ENCODE results near the gene PROK1.
A peak's percentile ranks its signal among the peaks of the same experiment; 100 is the strongest.
"Not testable (repeated sequence)": the region's sequence is repeated elsewhere in the genome, so short reads cannot be mapped to it uniquely, and the experiment has no call there.

Gene PROK1

DNA sequence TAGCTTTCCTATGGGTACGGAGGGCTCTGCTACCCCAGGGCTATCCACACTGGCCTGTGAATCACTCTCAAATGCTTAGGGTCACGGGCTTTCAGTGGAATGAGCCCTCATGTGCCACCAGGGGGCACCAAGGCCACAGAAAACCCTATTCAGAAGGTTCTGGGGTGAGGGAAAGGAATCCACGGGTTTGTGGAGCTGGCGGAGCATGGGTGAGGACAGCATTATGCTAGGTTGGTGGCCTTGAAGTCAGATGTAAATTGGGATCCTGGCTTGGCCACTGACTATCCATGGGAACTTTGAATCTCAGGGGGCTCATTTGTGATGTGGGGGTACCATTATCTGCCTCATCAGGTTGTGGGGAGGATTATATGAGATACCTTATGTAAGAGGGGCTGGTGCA is 38.4 kb upstream of the PROK1 start:
- Histone ChIP-seq H4K91ac (ENCODE audit: low read depth, low read length) (no peak overlapping the region), H3K4me3 (ENCODE audit: low read depth, low read length) (no peak overlapping the region), H2BK120ac (ENCODE audit: insufficient read depth, low read length, poor library complexity) (no peak overlapping the region), H2AFZ (ENCODE audit: insufficient read depth, low read length, poor library complexity) (no peak overlapping the region), H3K9me3 (ENCODE audit: insufficient read depth, low read depth, low read length) (no peaks in the 10 kb centered on the region), H3K23ac (ENCODE audit: low read length) (no peak overlapping the region), H4K8ac (ENCODE audit: low read depth, low read length) (no peak overlapping the region), H3K27me3 (ENCODE audit: insufficient read depth, low read length) (no peaks in the 10 kb centered on the region), H3K9ac (ENCODE audit: low read length) (no peak overlapping the region), H3K4ac (ENCODE audit: low read depth, low read length) (no peak overlapping the region), H3K36me3 (ENCODE audit: control insufficient read depth in 1 of 2, insufficient read depth in 2 of 2, low read length in 2 of 2) (no peaks in the 10 kb centered on the region), H3K4me2 (ENCODE audit: low read length) (no peak overlapping the region), H4K12ac (ENCODE audit: low read depth, low read length) (no peak overlapping the region), H3K79me2 (ENCODE audit: control insufficient read depth, insufficient read depth, low read length, poor library complexity) (peaks cover 2% of the 10 kb centered on the region), H2BK12ac (ENCODE audit: low read length) (no peak overlapping the region), H3K18ac (ENCODE audit: low read length) (no peak overlapping the region), H2AK5ac (ENCODE audit: low read length) (no peak overlapping the region), H3K4me1 (ENCODE audit: control insufficient read depth in 1 of 2, insufficient read depth in 2 of 2, low read length in 2 of 2) (peaks cover 0 to 2% of the 10 kb centered on the region in 2 experiments), H3K79me1 (ENCODE audit: low read length) (peaks cover 4% of the 10 kb centered on the region), H2BK5ac (ENCODE audit: low read depth, low read length, poor library complexity) (no peak overlapping the region), H3K14ac (ENCODE audit: low read length) (no peak overlapping the region), H3K27ac (ENCODE audit: low read depth, low read length) (no peak overlapping the region)
- WGBS (ENCODE audit: extremely low coverage, insufficient coverage, insufficient read length): no CpG with 5 or more reads among the region's 4 CpGs
- DNase-seq: peak in 1 of 2 donors; percentile 50

DNA sequence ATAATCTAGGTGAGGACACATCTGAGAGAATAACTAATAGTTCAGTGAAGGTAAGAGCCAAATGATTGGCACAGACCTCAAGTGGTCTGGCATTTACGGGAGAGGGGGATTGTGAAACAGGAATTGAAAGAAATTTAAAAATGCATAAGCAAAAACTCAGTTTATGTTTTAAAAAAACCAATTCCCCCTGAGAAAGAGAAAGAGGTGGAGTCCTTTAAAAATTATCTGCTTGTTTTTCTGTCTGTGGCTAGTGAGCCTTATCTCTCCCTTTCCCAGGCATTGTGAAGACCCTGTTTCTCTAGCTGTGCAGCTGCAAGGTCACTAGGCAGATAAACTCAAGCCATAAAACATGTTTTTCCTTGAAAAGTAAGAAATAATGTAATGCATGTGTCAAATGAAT is 37.9 kb upstream of the PROK1 start:
- H4K12ac ChIP-seq (ENCODE audit: low read depth, low read length); H3K36me3 ChIP-seq (ENCODE audit: control insufficient read depth in 1 of 2, insufficient read depth in 2 of 2, low read length in 2 of 2); H3K27ac ChIP-seq (ENCODE audit: low read depth, low read length); H2AFZ ChIP-seq (ENCODE audit: insufficient read depth, low read length, poor library complexity); H3K9me3 ChIP-seq (ENCODE audit: insufficient read depth, low read depth, low read length); H2BK12ac ChIP-seq (ENCODE audit: low read length); H3K23ac ChIP-seq (ENCODE audit: low read length); DNase-seq; H3K18ac ChIP-seq (ENCODE audit: low read length); H3K9ac ChIP-seq (ENCODE audit: low read length); H4K91ac ChIP-seq (ENCODE audit: low read depth, low read length); H2AK5ac ChIP-seq (ENCODE audit: low read length); H2BK120ac ChIP-seq (ENCODE audit: insufficient read depth, low read length, poor library complexity); H3K4ac ChIP-seq (ENCODE audit: low read depth, low read length); H3K4me2 ChIP-seq (ENCODE audit: low read length); H3K4me3 ChIP-seq (ENCODE audit: low read depth, low read length); H3K27me3 ChIP-seq (ENCODE audit: insufficient read depth, low read length); H3K14ac ChIP-seq (ENCODE audit: low read length); H4K8ac ChIP-seq (ENCODE audit: low read depth, low read length); H3K79me2 ChIP-seq (ENCODE audit: control insufficient read depth, insufficient read depth, low read length, poor library complexity); H3K4me1 ChIP-seq (ENCODE audit: control insufficient read depth in 1 of 2, insufficient read depth in 2 of 2, low read length in 2 of 2); H2BK5ac ChIP-seq (ENCODE audit: low read depth, low read length, poor library complexity); H3K79me1 ChIP-seq (ENCODE audit: low read length): not testable (repeated sequence)
- no CpG with 5 or more reads among the region's 1 CpG for WGBS (ENCODE audit: extremely low coverage, insufficient coverage, insufficient read length)

DNA sequence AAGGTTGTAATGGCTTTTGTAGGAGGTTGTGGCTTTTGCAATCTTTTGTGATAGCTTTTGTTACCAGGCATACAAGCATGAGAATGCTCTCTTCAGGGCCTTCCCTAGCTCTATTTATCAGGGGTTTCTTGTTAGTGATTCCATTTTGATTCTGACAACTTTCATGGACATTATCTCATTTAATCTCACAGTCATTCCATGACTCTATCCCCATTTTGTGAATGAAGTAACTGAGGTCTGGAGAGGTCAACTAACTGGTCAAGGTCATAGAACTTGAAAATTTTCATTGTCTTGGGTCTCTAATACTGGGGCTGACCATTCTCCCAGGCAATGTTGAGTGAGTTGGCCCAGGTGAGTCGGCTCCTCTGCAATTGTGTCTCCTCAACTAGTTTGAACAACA is 32.2 kb upstream of the PROK1 start:
- Histone ChIP-seq H3K79me1 (ENCODE audit: low read length) (no peaks in the 10 kb centered on the region), H3K9me3 (ENCODE audit: insufficient read depth, low read depth, low read length) (no peaks in the 10 kb centered on the region), H2AK5ac (ENCODE audit: low read length) (no peak overlapping the region), H2BK120ac (ENCODE audit: insufficient read depth, low read length, poor library complexity) (no peak overlapping the region), H3K4me2 (ENCODE audit: low read length) (no peak overlapping the region), H2AFZ (ENCODE audit: insufficient read depth, low read length, poor library complexity) (no peak overlapping the region), H4K91ac (ENCODE audit: low read depth, low read length) (no peak overlapping the region), H3K79me2 (ENCODE audit: control insufficient read depth, insufficient read depth, low read length, poor library complexity) (no peaks in the 10 kb centered on the region), H4K8ac (ENCODE audit: low read depth, low read length) (no peak overlapping the region), H3K14ac (ENCODE audit: low read length) (no peak overlapping the region), H3K36me3 (ENCODE audit: control insufficient read depth in 1 of 2, insufficient read depth in 2 of 2, low read length in 2 of 2) (no peaks in the 10 kb centered on the region), H3K27ac (ENCODE audit: low read depth, low read length) (no peak overlapping the region), H2BK5ac (ENCODE audit: low read depth, low read length, poor library complexity) (no peak overlapping the region), H3K9ac (ENCODE audit: low read length) (no peak overlapping the region), H3K18ac (ENCODE audit: low read length) (no peak overlapping the region), H3K4ac (ENCODE audit: low read depth, low read length) (no peak overlapping the region), H3K4me3 (ENCODE audit: low read depth, low read length) (no peak overlapping the region), H2BK12ac (ENCODE audit: low read length) (no peak overlapping the region), H4K12ac (ENCODE audit: low read depth, low read length) (no peak overlapping the region), H3K27me3 (ENCODE audit: insufficient read depth, low read length) (no peaks in the 10 kb centered on the region), H3K4me1 (ENCODE audit: control insufficient read depth in 1 of 2, insufficient read depth in 2 of 2, low read length in 2 of 2) (no peaks in the 10 kb centered on the region), H3K23ac (ENCODE audit: low read length) (no peak overlapping the region)
- DNase-seq: no peak
- WGBS (ENCODE audit: extremely low coverage, insufficient coverage, insufficient read length): no CpG with 5 or more reads among the region's 1 CpG

GRCh38 chr1:110420023-110420662 is 30.8 kb upstream of the PROK1 start:
- WGBS (ENCODE audit: extremely low coverage, insufficient coverage, insufficient read length): no CpG with 5 or more reads among the region's 10 CpGs
- H2BK12ac ChIP-seq (ENCODE audit: low read length): no peak overlapping the region
- H2AK5ac ChIP-seq (ENCODE audit: low read length): no peak overlapping the region
- H3K4me2 ChIP-seq (ENCODE audit: low read length): no peak overlapping the region
- H4K12ac ChIP-seq (ENCODE audit: low read depth, low read length): no peak overlapping the region
- no peak overlapping the region for H3K18ac ChIP-seq (ENCODE audit: low read length)
- H3K27me3 ChIP-seq (ENCODE audit: insufficient read depth, low read length): no peaks in the 10 kb centered on the region
- H2BK5ac ChIP-seq (ENCODE audit: low read depth, low read length, poor library complexity): no peak overlapping the region
- H3K23ac ChIP-seq (ENCODE audit: low read length): no peak overlapping the region
- H3K36me3 ChIP-seq (ENCODE audit: control insufficient read depth in 1 of 2, insufficient read depth in 2 of 2, low read length in 2 of 2): no peaks in the 10 kb centered on the region
- no peak for DNase-seq
- no peaks in the 10 kb centered on the region for H3K79me2 ChIP-seq (ENCODE audit: control insufficient read depth, insufficient read depth, low read length, poor library complexity)
- no peak overlapping the region for H4K8ac ChIP-seq (ENCODE audit: low read depth, low read length)
- H4K91ac ChIP-seq (ENCODE audit: low read depth, low read length): no peak overlapping the region
- H3K14ac ChIP-seq (ENCODE audit: low read length): no peak overlapping the region
- no peak overlapping the region for H3K4me3 ChIP-seq (ENCODE audit: low read depth, low read length)
- H3K4ac ChIP-seq (ENCODE audit: low read depth, low read length): no peak overlapping the region
- H3K27ac ChIP-seq (ENCODE audit: low read depth, low read length): no peak overlapping the region
- H3K9me3 ChIP-seq (ENCODE audit: insufficient read depth, low read depth, low read length): no peaks in the 10 kb centered on the region
- no peak overlapping the region for H3K9ac ChIP-seq (ENCODE audit: low read length)
- no peaks in the 10 kb centered on the region for H3K79me1 ChIP-seq (ENCODE audit: low read length)
- H3K4me1 ChIP-seq (ENCODE audit: control insufficient read depth in 1 of 2, insufficient read depth in 2 of 2, low read length in 2 of 2): no peaks in the 10 kb centered on the region
- no peak overlapping the region for H2BK120ac ChIP-seq (ENCODE audit: insufficient read depth, low read length, poor library complexity)
- no peak overlapping the region for H2AFZ ChIP-seq (ENCODE audit: insufficient read depth, low read length, poor library complexity)
